Retinal pigment epithelial cell (primary cell): ENCODE results near the gene SLC49A3.
"Not testable (repeated sequence)": the region's sequence is repeated elsewhere in the genome, so short reads cannot be mapped to it uniquely, and the experiment has no call there.

Experiments
- DNase-seq: peaks from one replicate; pipeline ENCODE4 v3.0.0-alpha.2; 2010; ENCODE audit warnings: low read depth
- H3K4me3 ChIP-seq: 2 replicates; pipeline ENCODE4 v1.5.1; 2011; ENCODE audit warnings: mild to moderate bottlenecking, low read length, control low read depth, moderate library complexity
- TF ChIP-seq, protein P1 (sequence below): conservative IDR thresholded peaks from 2 replicates; pipeline ENCODE4 v1.5.1; 2011; ENCODE audit warnings: low read depth, low read length, control low read depth, inconsistent platforms

Gene SLC49A3

DNA sequence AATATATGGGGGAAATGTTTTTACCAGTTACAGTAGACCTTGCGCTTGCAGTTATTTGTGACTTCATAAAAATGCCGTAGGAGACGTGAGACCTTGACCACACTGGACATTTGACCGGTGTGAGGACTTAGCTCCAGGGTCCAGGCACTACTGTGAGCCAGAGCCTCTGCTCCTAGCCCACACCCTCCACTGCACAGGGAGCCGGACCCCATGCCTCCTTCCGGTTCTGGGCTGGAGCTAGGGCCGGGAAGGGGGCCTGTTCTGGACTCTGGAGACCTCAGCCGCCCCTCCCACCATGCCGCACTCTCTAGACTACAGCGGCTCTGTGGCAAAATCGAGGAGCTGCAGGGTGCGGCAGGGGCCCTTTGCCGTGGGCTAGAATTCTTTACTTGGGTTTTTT is 22.0 kb upstream of the SLC49A3 start:
- no peak for DNase-seq
- H3K4me3 ChIP-seq: no peak overlapping the region
- TF ChIP-seq, protein P1, sequence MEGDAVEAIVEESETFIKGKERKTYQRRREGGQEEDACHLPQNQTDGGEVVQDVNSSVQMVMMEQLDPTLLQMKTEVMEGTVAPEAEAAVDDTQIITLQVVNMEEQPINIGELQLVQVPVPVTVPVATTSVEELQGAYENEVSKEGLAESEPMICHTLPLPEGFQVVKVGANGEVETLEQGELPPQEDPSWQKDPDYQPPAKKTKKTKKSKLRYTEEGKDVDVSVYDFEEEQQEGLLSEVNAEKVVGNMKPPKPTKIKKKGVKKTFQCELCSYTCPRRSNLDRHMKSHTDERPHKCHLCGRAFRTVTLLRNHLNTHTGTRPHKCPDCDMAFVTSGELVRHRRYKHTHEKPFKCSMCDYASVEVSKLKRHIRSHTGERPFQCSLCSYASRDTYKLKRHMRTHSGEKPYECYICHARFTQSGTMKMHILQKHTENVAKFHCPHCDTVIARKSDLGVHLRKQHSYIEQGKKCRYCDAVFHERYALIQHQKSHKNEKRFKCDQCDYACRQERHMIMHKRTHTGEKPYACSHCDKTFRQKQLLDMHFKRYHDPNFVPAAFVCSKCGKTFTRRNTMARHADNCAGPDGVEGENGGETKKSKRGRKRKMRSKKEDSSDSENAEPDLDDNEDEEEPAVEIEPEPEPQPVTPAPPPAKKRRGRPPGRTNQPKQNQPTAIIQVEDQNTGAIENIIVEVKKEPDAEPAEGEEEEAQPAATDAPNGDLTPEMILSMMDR: no peak

DNA sequence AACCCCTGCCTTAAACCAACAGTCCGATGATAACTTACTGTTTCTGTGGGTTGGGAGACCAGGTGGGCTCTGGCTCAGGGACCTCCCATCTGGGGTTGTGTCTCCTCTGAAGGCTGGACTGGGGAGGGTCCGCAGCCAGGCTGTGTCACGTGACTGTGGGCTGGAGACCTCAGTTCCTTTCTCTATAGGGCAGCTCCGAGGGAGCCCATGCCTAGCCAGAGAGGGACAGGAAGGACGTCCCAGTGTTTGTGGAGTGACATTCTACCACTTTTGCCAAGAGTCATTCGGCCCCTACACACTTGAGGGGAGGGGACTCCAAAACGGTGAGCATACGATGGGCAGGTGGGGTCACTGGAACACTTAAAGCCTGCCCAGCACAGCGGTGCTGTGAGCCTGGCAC is 21.2 kb upstream of the SLC49A3 start:
- TF ChIP-seq, protein P1: no peak
- DNase-seq: no peak
- H3K4me3 ChIP-seq: no peak overlapping the region

DNA sequence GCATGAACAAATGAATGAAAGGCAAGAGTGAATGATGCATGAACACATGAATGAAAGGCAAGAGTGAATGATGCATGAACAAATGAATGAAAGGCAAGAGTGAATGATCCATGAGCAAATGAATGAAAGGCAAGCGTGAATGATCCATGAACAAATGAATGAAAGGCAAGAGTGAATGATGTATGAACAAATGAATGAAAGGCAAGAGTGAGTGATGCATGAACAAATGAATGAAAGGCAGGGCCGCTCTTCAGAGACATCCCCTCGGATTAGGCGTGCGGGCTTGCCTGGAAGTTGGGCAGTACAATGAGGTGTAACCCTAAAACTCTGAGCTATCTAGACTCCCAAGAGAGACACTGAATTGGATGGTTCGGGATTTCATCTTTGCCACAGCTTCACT is 20.4 kb upstream of the SLC49A3 start:
- TF ChIP-seq, protein P1: no peak
- DNase-seq: no peak
- no peak overlapping the region for H3K4me3 ChIP-seq

DNA sequence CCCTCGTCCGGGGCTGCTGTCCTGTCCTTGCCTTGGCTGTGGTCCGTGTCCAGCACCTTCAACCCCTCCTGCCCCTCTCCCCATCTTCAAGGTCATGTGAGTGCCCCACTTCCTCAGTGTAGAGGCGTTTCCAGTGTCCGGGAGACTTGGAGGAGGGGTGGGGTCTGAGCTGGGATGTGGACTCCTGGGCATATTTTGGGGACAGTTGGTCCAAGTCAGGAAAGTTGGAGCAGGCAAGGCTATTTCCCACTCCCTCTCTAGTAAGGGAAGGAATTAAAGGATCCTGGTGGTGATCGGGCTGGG is 19.6 kb upstream of the SLC49A3 start:
- peak overlapping the region; percentile 15 for H3K4me3 ChIP-seq
- no peak for DNase-seq
- TF ChIP-seq, protein P1: no peak

DNA sequence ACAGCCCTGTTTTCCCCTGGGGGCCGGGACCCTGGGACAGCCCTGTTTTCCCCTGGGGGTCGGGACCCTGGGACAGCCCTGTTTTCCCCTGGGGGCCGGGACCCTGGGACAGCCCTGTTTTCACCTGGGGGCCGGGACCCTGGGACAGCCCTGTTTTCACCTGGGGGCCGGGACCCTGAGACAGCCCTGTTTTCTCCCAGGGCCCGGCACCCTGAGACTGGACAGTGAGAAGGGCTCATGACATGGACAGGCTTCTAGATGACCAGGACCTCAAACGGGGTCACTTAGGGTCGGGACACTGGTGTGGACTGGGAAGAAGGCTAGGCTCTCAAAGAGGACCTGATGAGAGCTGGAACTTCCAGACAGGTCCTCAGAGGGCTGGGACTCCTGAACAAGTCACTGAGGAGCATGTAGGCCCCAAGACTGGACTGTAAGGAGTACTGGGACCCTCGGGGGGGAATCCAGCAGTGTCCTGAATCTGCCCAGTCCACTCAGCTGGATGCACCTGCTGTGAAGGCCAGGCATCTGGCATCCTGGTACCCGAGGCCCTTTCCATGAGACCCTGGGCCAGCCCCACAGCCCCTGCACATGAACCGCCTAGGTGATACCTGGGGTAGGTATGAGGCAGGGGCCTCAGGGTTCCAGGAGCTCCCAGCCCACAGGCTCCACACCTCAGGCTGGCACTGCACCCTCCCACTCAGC is 19.1 kb upstream of the SLC49A3 start:
- DNase-seq: no peak
- TF ChIP-seq, protein P1: no peak
- H3K4me3 ChIP-seq: peak overlapping the region; percentile 15

DNA sequence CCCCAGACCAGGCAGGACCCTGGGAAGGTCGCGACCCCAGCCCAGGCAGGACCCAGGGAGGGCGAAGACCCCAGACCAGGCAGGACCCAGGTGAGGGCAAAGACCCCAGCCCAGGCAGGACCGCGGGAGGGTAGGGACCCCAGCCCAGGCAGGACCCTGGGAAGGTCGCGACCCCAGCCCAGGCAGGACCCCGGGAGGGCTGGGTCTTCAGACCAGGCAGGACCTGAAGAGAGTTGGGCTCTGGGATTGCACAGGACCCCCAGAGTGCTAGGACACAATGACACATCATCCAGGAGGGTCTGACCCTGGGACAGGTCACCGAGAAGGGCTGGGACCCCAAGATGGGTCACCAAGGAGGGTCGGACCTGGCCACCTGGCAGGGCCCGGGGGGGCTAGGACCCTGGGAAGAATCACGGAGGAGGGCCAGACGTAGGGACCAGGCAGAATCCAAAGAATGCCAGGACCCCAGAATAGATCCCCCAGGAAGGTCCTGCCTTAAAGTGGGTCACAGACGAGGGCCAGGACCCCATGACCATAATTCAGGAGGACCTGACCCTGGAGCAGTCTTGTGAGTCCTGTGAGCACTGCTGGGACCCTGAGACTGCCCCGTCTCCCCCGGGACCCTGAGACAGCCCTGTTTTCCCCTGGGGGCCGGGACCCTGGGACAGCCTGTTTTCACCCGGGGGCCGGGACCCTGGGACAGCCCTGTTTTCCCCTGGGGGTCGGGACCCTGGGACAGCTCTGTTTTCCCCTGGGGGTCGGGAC is 18.1 kb upstream of the SLC49A3 start:
- TF ChIP-seq, protein P1: no peak
- no peak for DNase-seq
- peak overlapping the region; percentile 82 for H3K4me3 ChIP-seq

DNA sequence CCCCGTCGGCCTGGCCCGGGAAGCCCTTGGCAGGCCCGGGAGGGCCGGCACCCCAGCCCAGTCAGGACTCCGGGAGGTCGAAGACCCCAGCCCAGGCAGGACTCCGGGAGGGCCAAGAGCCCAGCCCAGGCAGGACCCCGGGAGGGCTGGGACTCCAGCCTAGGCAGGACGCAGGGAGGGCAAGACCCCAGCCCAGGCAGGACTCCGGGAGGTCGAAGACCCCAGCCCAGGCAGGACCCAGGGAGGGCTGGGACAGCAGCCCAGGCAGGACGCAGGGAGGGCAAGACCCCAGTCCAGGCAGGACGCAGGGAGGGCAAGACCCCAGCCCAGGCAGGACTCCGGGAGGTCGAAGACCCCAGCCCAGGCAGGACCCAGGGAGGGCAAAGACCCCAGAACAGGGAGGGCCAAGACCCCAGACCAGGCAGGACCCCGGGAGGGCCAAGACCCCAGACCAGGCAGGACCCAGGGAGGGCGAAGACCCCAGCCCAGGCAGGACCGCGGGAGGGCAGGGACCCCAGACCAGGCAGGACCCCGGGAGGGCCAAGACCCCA is 17.2 kb upstream of the SLC49A3 start:
- not testable (repeated sequence) for DNase-seq
- H3K4me3 ChIP-seq: peak overlapping the region; percentile 82
